ENCODE results near the gene GTF2E1. TPM values are rescaled to one million over a fixed set of nuclear protein-coding genes. Genes with fewer than 3 reads are reported as not detected.

GTF2E1 gene
- total and polyA plus RNA-seq, 9 of the 15 experiments (the other 6 are each of a cell fraction or from before 2014, with no cell fraction given), result 12.9 to 23.5 (median 15.4) TPM

GRCh38 chr3:120749843-120750242, 7.3 kb downstream of the GTF2E1 start:
- Histone ChIP-seq H4K20me1 (replicated peaks; ENCODE audit: control insufficient read depth, insufficient read depth, low read length) (no peaks in the 10 kb centered on the region), H3K36me3 (ENCODE audit: control insufficient read depth, insufficient read depth, low read length) (peaks cover 18% of the 10 kb centered on the region; the same call in 1 of the 3 replicates), H3K9me1 (ENCODE audit: control insufficient read depth, insufficient read depth, low read length) (no peaks in the 10 kb centered on the region), H3K4me1 (replicated peaks in 1 of 2; ENCODE audit: control insufficient read depth in 2 of 2, insufficient read depth in 2 of 2, low read length in 2 of 2) (no peaks in the 10 kb centered on the region), H2AFZ (ENCODE audit: low read depth, low read length) (no peak overlapping the region), H3K79me2 (ENCODE audit: control insufficient read depth, insufficient read depth, low read length) (peaks cover 52% of the 10 kb centered on the region), H3K27ac (ENCODE audit: extremely low read depth, low read depth, low read length) (no peak overlapping the region), H3K4me2 (ENCODE audit: insufficient read depth, low read length) (no peak overlapping the region), H3K4me3 (no peak overlapping the region), H3K27me3 (ENCODE audit: control insufficient read depth in 2 of 2, insufficient read depth in 2 of 2, low read length in 2 of 2) (no peaks in the 10 kb centered on the region), H3K9me3 (replicated peaks; ENCODE audit: control insufficient read depth, insufficient read depth, low read depth, low read length) (no peaks in the 10 kb centered on the region), H3K9ac (ENCODE audit: insufficient read depth in 1 of 2, low read depth in 2 of 2, low read length in 2 of 2) (no peak overlapping the region)
- DNase-seq (ENCODE audit: extremely low read depth in 1 of 4, low spot score in 3 of 4) (no peak), FAIRE-seq (no peak), ATAC-seq (no peak)
- POLR2A ChIA-PET, result no interaction called here
- in situ Hi-C loops (cut with MboI) (no loop called here), intact Hi-C loops (cut with micrococcal nuclease) (no loop called here)
- CTCF ChIA-PET (ENCODE audit: low intra/inter-chr PET ratio), result no interaction called here
- BruUV-seq (replicated peaks), result no TSS peak
- WGBS (ENCODE audit: insufficient coverage, low coverage, missing lambda C conversion rate), result 85% methylated on average over 1 of the region's 1 CpG
- TF ChIP-seq ARID3B (CRISPR knock-in tag; IDR thresholded peaks at IDR 0.05; ENCODE audit: borderline replicate concordance) (no peak), ZNF655 (CRISPR knock-in tag; IDR thresholded peaks at IDR 0.05) (no peak)

GRCh38 chr3:120752230-120752629, 9.7 kb downstream of the GTF2E1 start:
- Histone ChIP-seq H3K9me3 (replicated peaks; ENCODE audit: control insufficient read depth, insufficient read depth, low read depth, low read length) (no peaks in the 10 kb centered on the region), H3K27me3 (ENCODE audit: control insufficient read depth in 2 of 2, insufficient read depth in 2 of 2, low read length in 2 of 2) (no peaks in the 10 kb centered on the region), H3K79me2 (ENCODE audit: control insufficient read depth, insufficient read depth, low read length) (peaks cover 40% of the 10 kb centered on the region), H4K20me1 (replicated peaks; ENCODE audit: control insufficient read depth, insufficient read depth, low read length) (no peaks in the 10 kb centered on the region), H2AFZ (ENCODE audit: low read depth, low read length) (no peak overlapping the region), H3K36me3 (ENCODE audit: control insufficient read depth, insufficient read depth, low read length) (peaks cover 24% of the 10 kb centered on the region; the same call in 2 of the 3 replicates), H3K27ac (ENCODE audit: extremely low read depth, low read depth, low read length) (no peak overlapping the region), H3K4me3 (no peak overlapping the region), H3K4me1 (replicated peaks in 1 of 2; ENCODE audit: control insufficient read depth in 2 of 2, insufficient read depth in 2 of 2, low read length in 2 of 2) (no peaks in the 10 kb centered on the region), H3K9ac (ENCODE audit: insufficient read depth in 1 of 2, low read depth in 2 of 2, low read length in 2 of 2) (no peak overlapping the region), H3K9me1 (ENCODE audit: control insufficient read depth, insufficient read depth, low read length) (no peaks in the 10 kb centered on the region), H3K4me2 (ENCODE audit: insufficient read depth, low read length) (no peak overlapping the region)
- ChIA-PET CTCF (ENCODE audit: low intra/inter-chr PET ratio) (no interaction called here), POLR2A (no interaction called here)
- ATAC-seq (no peak), FAIRE-seq (no peak), DNase-seq (ENCODE audit: extremely low read depth in 1 of 4, low spot score in 3 of 4) (no peak)
- TF ChIP-seq FUS (optimal IDR thresholded peaks at IDR 0.05; ENCODE audit: low read depth, low read length) (no peak), ZBTB17 (CRISPR knock-in tag; IDR thresholded peaks at IDR 0.05) (no peak), PHB2 (IDR thresholded peaks at IDR 0.05; ENCODE audit: low read depth) (no peak), BMI1 (IDR thresholded peaks at IDR 0.05; ENCODE audit: low read length) (no peak)
- intact Hi-C loops (cut with micrococcal nuclease) (no loop called here), in situ Hi-C loops (cut with MboI) (no loop called here)
- no TSS peak for BruUV-seq (replicated peaks)
- 71% methylated on average over 1 of the region's 1 CpG for WGBS (ENCODE audit: insufficient coverage, low coverage, missing lambda C conversion rate)
